ENCODE data around the gene LRMDA.

DNA sequence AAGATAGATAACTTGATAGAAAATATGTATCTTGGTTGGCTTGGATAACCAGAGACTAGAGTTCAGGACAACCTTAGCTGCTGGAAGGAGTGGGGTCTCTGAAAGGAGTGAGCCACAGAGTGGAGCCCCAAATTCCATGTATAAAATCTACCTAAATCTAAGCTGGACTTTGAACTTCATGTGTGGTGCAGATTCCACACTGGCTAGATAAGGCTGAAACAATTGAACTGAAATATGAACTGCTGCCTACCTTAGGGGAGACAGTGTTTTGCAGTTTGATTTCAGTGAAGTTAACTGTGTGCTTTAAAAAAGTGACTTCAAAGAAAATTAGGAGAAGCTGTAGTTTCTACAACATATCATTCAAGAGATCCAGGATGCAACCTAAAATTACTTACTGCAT, 123.9 kb downstream of the LRMDA start:
- no peak for TF ChIP-seq SMC3 (IDR thresholded peaks at IDR 0.05; ENCODE audit: borderline replicate concordance, low read length)
- TF ChIP-seq GABPA (IDR thresholded peaks at IDR 0.05; ENCODE audit: low read depth) = no peak
- TF ChIP-seq, protein P1, sequence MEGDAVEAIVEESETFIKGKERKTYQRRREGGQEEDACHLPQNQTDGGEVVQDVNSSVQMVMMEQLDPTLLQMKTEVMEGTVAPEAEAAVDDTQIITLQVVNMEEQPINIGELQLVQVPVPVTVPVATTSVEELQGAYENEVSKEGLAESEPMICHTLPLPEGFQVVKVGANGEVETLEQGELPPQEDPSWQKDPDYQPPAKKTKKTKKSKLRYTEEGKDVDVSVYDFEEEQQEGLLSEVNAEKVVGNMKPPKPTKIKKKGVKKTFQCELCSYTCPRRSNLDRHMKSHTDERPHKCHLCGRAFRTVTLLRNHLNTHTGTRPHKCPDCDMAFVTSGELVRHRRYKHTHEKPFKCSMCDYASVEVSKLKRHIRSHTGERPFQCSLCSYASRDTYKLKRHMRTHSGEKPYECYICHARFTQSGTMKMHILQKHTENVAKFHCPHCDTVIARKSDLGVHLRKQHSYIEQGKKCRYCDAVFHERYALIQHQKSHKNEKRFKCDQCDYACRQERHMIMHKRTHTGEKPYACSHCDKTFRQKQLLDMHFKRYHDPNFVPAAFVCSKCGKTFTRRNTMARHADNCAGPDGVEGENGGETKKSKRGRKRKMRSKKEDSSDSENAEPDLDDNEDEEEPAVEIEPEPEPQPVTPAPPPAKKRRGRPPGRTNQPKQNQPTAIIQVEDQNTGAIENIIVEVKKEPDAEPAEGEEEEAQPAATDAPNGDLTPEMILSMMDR (IDR thresholded peaks at IDR 0.05 in 2 of 3, conservative IDR thresholded peaks at IDR 0.05 in 1 of 3; ENCODE audit: control insufficient read depth in 2 of 3, extremely low read depth in 1 of 3, insufficient read depth in 1 of 3, low read depth in 3 of 3, low read length in 3 of 3) = no peak
- TF ChIP-seq EP300 (IDR thresholded peaks at IDR 0.05; ENCODE audit: borderline replicate concordance in 1 of 2, control insufficient read depth in 1 of 2, low read depth in 2 of 2, low read length in 2 of 2) = no peak

All from GM12878 (cell line).